Activated CD4-positive, alpha-beta T cell treated with anti-CD3 and anti-CD28 coated beads, Interleukin-10, Interleukin-2, amounts not matched to agents 100 ng/mL and 50 ng/mL, durations not matched to agents 16 hours and 8 hours (primary cell): ENCODE measurements around the gene SVOP.

Experiments used
- DNase-seq: peaks from one replicate; pipeline ENCODE4 v3.0.0-alpha.2; 2020

The SVOP gene

DNA sequence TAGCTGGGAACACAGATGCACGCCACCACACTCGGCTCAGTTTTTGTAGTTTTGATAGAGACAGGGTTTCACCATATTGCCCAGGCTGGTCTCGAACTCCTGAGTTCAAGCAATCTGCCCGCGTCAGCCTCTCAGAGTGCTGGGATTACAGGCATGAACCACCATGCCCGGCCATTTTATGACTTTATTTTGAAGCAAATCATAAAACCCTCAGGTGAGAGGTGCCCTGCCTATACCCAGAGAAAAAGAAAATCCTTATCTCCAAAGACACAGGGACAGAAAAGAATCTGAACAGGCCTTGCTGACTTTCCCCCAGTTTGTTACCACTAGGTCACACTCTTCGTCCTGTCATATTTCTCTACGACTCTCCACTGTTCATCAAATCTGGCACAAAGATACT, 92.2 kb downstream of the SVOP start:
- DNase-seq: no peak

DNA sequence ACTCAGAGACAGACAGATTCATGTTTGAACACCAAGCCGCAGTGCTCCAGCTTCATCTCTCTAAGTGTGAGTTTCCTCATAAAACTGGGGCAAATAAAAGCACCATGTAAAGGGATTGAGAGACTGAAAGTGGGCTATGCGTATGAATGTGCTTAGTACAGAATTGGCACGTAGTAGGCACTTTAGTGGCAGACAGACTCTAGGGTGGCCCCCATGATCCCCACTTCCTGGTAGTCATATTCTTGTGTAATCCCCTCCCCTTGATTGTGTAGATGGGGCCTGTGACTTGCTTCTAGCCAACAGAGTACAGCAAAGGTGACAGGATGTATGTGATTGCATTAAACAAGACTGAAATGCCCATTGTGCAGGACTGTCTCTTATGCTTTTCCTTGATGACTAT, 98.0 kb downstream of the SVOP start:
- no peak for DNase-seq

DNA sequence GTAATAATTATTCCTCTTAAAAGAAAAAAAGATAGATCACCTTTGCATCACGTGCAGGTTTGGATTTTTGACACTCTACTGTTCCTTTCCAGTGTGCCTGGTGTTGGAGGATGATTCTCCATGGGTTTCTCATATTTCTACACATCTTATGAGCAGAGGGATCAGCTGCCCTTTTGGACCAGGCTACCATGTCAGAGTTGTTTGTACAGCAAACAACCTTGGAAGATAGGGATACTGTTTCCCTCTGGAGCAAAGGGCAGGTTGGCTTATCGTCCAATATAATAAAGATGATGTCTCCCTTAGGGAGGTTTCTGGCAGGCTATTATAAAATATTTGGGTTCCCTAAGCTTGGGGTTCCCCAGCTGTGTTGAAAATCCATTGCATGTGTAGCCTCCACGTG, 98.9 kb downstream of the SVOP start:
- no peak for DNase-seq

DNA sequence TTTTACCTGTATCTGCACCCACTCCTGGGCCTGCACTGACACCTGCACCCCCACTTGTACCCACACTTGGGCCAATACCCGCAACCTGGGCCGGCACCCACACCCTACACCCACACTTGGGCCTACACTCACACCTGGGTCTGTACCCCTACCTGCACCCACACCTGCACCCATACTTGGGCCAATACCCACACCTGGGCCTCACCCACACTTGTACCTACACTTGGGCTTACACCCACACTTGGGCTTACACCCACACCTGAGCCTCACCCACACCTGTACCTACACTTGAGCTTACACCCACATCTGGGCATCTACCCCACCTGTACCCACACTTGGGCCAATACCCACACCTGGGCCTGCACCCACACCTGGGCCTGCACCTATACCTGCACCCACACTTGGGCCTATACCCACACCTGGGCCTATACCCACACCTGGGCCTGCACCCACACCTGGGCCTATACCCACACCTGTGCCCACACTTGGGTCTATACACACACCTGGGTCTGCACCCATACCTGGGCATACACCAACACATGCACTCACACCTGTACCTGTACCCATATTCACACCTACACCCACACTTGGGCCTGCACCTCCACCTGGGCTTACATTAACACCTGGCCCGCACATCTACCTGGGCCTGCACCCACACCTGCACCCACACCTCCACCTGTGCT, 101.8 kb downstream of the SVOP start:
- no peak for DNase-seq

DNA sequence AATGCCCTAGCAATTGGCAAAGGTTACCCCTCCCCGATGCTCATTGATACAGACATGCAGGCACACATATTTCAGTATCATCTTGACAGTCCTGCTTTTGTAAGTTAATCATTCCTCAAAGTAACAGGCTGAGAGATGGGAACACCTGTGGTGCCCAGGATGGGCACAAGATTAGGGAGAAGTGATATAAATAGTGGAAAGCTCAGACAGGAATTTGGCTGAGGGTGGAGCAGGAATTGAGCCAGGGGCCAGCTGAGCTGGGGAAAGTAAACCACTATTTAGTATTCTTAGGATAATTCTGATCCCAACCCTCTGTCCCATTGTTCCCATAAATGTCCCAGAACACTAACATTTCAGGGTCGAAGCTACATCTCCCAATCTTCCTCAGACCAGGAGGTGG, 102.7 kb downstream of the SVOP start:
- no peak for DNase-seq

DNA sequence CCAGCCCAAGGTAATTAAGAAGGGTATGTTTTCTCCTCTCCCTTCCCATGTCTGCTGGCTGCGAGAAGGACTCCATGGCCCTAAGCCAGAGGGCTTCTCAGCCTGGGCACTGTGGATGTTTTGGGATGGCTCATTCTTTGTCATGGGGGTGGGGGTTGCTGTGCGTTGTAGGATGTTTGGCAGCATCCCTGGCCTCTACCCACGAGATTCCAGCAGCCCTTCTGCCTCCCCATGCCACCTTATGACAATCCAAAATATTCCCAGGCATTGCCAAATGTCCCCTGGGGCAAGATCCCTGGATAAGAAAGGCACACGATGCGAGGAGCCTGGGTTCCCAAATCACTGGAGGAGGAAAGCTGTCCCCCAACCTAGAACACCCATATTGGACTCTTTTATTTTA, 104.5 kb downstream of the SVOP start:
- no peak for DNase-seq

DNA sequence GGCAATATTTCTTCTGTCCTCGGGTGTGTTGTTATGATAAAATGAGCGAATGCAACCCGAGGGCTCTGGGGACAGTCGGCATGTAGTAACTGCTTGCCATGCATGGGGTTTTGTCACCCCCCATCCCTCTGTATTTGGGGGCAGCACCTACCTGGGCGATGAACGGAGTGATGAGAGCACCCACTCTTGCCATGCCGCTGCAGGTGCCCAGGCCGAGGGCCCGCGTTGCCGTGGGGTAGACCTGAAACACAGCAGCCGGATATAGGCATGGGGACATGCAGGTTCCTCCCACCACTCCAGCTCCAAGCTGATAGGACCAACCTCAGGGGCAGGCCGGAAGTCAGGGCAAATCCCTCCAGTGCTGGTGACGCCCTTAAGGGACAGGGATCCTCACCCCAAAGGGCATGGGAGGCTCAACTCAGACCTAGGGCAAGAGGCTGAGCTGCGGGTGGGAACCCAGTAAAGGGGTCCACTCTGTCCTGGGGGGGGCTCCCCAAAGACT, 105.2 kb downstream of the SVOP start:
- DNase-seq: no peak

DNA sequence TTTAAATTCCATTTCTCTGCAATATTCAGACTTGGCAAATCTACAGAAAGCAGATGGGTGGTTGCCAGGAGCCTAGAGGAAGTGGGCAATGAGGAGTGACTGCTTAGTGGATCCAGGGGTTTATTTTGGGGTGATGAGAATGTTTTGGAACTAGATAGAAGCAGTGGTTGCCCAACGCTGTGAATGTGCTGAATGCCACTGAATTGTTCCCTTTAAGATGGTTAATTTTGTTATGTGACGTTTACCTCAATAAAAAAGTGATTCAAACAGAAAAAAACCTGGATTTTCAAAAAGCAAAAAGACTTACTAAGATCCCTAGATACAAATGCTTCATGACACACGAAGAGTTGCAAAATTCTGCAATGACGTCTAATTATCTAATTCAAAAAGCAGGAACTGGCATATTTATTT, 106.7 kb downstream of the SVOP start:
- no peak for DNase-seq

DNA sequence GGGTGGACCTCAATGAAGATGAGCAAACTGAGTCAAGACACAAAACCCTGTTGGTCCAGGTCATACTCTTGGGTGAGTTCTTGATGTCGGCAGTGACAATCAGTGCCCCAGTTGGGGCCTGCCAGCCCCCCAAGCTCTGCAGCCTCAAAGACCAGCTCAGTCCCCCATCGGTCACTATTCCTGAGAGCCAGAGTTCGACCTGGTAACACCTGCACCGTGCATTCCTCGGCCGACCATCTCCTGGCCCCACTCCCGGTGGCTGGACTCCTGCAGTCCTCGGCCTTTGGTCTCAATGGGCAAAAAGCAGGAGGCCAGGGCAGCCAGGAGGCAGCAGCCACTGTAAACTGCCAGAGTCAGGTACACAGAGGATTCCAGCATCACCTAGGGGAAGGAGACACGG, 108.5 kb downstream of the SVOP start:
- DNase-seq: no peak

DNA sequence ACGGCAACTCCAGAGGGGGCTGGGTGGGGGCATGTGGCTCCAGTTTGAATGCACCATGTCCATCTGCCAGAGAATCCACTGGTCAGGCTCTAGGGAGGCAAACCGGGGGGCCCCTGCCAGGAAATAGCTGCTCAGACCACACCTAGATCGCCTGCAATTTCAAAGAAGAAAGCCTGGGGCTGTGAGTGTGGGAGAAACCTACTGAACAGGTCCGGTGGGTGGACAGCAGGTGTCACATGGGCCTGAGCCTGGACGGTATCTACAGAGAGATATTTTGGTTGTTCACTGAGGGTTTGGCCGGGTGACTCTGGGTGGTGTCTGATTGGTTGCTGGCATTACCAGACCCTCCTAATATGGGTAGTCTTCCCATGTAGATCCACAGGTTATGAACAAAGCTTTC, 109.0 kb downstream of the SVOP start:
- DNase-seq: no peak

DNA sequence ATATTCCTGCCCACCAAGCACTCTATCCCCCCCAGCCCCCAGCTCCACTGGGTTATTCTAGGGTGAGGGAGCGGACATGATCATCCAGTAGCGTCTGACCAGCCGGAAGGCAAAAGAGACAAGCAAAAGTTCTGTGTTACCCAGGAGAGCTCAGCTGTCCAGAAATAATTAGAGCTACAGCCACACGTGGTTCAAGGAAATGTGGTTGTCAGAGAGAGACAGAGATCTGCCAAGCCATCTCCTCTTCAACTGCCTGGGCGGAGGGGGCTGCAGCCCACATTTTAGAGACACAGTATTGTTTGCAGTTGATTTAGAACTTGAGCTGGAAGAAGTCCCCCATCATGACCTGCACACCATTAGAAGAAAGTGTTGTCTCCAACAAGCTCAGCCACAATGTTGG, 110.5 kb downstream of the SVOP start:
- no peak for DNase-seq

DNA sequence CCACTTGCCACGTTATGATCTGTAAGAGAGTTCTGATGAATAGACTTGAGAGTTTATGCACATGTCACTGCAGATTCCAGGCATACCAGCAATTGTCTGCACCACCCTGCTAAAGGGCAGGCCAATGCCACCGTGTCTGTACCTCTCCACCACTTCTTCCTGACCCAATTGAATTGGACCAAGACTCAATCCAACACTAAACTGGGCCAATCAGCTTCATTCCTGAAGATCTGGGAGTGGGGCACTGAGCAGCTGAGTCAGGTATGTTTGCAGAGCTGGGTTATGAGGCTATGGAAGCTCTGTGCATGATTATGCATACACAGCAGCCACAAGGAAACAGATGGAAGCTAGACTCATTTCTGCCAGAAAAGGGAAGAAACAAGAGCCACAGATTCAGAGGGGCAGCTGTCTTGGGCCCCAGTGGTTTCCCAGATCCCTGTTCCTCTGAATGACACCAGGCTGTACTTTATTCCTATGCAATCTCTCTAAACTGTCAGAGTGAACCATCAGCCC, 113.0 kb downstream of the SVOP start:
- DNase-seq: no peak

DNA sequence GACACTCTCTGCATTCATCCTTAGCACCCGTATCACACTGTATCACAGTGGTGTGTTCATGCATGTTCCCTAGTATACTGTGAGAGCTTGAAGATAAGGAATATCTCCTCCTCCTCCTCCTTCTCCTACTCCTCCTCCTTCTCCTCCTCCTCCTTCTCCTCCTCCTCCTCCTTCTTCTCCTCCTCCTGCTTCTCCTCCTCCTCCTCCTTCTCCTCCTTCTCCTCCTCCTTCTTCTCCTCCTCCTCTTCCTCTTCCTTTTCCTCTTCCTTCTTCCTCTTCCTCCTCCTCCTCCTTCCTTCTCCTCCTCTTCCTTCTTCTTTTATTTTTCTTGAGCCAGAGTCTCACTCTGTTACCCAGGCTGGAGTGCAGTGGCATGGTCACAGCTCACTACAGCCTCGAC, 113.9 kb downstream of the SVOP start:
- no peak for DNase-seq

DNA sequence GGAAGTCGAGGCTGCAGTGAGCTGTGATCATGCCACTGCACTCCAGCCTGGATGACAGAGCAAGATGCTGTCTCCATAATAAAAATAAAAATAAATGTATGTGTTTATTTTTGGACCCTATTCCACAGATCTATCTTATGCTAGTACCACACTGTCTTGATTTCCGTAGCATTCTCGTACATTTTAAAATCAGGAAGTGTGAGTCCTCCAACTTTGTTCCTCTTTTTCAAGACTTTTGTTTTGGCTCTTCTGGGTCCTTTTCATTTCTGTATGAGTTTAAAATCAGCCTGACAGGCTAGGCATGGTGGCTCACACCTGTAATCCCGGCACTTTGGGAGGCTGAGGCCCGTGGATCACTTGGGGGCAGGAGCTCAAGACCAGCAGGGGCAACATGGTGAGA, 115.1 kb downstream of the SVOP start:
- no peak for DNase-seq

DNA sequence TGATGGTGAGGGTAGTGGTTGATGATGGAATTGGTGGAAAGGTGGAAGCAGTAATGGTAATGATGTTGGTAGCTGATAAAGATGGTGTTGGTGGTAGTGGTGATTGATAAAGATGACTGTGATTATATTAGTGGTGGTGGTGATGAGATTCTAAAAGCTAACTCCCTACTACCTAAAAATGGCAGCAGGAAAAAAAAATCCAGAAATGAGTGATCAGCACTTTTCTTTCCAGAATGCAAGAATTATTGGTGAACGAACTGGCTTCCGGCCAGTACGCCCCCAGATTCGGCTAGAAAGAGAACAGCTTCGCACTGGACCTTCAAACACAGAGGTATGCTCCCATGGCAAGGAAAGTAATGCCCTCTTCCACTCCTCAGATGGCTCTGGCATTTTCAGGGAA, 121.7 kb downstream of the SVOP start:
- DNase-seq: no peak

DNA sequence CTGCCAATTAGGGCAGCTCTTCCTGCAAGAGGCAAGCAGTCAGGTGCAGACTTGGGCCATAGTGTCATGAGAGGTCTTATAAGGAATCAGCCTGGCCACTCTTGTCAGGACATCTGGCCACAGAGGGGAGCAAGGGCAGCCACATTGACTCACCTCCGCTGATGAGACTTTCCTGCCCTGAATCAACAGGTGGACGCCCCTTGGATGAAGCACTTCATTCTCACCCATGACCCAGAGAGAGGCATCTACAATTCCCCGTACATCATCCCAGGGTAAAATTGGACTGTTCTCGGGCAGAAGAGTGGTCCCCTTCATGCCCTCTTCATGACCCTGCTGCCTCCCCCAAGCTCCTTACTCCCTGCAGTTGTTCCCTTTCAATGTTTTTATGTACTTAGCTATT, 124.1 kb downstream of the SVOP start:
- DNase-seq: no peak

DNA sequence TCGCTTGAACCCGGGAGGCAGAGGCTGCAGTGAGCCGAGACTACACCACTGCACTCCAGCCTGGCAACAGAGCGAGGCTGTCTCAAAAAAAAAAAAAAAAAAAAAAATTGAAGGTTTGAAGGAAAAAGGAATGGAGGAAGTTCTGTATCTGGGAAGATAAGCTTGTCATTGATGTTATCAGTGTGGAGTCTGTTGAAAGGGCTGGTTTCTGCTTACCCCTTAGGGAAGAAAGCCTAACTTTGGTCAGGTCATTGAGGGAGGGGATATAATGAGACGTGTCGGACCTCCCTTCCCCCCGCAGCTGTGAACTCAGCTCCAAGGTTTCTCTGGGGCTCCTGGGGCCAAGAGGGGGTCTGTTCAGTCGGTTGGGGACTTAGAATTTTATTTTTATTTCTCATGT, 124.5 kb downstream of the SVOP start:
- DNase-seq: no peak

DNA sequence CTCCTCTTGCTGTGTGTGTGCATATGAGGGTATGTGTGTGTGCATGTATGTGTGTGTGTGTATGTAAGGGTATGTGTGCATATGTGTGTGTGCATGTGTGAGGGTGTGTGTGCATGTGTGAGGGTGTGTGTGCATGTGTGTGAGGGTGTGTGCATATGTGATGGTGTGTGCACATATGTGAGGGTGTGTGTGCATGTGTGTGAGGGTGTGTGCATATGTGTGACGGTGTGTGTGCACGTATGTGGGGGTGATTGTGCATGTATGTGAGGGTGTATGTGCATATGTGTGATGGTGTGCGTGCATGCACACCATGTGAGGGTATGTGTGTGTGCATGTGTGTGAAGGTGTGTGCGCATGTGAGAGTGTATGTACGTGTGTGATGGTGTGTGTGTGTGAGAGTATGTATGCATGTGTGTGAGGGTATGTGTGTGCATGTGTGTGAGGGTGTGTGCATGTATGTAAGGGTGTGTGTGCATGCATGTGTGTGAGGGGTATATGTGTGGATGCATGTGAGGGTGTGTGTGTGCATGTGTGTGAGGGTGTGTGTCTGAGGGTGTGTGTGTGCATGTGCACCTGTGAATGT, 125.6 kb downstream of the SVOP start:
- DNase-seq: no peak

DNA sequence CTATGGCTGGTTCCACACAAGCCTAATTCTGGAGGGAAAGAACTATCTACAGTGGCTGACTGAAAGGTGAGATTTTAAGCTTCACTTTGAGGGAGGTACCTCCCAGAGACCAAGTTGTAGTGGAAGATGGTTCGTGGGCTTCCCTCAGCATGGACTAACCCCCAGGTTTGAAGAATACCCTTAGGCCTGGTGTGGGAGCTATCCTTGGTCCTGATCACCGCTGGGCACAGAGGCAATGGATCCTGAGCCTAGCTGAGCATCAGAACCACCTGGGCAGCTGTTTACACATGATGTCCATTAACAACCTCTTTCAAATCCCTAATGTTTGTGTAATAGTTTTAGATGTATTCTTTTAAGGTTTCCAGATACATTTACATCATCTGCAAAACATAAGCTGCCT, 130.7 kb downstream of the SVOP start:
- DNase-seq: no peak

DNA sequence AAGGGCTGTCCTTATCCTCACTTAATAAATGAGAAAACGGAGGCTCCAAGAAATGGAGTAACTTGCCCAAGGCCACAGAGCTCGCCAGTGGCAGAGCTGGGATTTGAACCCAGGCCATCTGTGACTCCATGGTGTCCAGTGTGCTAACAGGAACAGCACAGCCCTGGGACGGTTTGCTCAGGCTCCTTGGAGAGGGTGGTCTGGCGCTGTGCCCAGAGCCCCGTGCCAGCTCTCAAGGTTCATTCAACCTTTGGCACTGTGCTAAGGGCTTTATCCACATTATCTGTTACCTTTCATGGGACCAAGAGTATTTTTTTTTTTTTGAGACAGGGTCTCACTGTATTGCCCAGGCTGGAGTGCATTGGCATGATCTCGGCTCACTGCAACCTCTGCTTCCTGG, 132.8 kb downstream of the SVOP start:
- DNase-seq: no peak

DNA sequence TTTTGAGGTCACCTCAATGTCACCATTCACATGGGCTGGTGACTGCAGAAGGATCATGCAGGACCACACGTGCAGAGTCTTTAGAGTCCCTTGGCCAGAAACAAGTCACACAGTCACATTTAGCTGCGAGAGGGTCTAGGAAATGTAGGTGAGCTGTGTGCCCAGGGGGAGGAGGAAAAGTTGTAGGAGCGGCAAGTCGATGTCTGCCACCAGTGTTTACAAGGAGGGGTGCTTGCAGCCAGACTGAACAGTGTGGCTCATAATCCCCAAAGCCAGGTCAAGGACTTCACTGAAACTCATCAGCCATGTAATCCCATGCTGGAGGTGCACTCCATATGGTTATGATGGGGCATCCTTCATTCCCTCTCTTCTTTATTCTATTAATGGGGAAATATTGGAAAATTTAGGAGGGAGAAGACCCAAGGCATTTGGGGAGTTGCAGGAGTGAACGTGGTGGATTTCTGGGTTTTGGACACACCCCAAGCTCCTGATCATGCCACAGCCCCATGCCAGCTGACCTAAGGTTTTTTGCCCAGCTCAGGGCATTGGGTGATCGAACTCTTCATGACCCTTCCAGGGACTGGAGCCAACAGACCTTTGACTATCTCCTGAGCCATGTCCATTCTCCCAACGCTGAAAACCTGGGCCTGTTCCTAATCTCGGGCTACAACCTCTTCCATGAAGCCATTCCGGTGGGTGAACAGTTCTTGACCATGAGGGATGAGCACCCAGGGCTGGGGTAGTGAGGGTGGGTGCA, 133.8 kb downstream of the SVOP start:
- no peak for DNase-seq

DNA sequence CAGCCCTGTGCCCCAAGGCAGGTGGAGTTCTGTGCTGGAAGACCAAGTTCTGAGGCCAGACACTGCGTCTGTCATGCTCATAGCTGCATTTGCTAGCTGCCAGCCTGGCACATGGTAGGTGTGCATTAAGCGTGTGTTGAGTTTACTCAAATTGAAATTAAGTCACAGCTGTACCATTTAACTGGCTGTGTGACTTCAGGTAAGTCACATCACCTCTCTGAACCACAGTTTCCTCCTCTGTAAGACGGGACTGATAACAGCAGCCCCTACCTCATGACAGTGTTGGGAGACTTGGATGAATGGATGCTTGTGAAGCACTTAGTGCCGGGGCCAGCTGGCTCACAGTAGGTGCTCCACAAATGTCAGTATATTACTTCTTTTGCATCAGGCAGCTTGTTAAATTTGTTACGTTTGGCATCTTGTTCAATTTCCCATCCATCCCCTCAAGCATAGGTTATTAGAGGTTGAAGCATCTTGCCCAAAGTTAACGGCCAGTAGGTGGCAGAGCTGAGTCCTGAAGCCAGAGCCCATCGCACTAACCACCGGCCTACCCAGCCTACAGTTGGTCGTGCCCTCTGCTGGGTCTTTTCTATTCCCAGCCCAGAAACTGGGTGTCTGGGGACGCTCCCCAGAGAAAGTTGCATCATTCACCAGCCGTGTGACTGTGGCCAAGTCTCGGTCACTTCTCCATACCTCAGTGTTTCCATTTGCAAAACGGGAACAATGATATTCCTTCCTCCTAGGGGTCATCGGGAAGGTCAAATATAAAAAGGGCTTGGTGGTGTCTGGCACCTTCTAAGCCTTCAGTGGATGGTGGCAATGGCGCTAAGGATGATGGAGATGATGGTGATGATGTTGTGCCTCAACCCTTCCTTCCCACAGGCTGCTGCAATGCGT, 136.5 kb downstream of the SVOP start:
- peak; percentile 76 for DNase-seq

DNA sequence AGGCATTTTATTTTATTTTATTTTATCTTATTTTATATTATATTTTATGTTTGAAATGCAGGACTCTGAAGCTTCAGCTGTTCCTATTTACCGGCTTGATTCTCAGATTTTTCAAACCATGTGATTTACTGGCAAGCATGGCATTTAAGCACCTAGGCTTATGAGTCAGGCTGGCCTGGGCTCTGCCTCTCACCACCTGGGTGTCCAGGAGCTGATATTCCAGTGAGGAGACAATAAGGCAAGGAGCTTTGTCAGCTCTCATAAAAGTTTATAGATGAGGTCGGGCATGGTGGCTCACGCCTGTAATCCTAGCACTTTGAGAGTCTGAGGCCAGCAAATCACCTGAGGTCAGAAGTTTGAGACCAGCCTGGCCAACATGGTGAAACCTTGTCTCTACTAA, 138.9 kb downstream of the SVOP start:
- no peak for DNase-seq
